ENCODE results near the gene CDHR3.
"Not testable (repeated sequence)": the region's sequence is repeated elsewhere in the genome, so short reads cannot be mapped to it uniquely, and the experiment has no call there.

CDHR3 gene

GRCh38 chr7:105971845-105972244 lies 8.8 kb downstream of the CDHR3 start:
- DNase-seq (ENCODE audit: low spot score), result no peak

DNA sequence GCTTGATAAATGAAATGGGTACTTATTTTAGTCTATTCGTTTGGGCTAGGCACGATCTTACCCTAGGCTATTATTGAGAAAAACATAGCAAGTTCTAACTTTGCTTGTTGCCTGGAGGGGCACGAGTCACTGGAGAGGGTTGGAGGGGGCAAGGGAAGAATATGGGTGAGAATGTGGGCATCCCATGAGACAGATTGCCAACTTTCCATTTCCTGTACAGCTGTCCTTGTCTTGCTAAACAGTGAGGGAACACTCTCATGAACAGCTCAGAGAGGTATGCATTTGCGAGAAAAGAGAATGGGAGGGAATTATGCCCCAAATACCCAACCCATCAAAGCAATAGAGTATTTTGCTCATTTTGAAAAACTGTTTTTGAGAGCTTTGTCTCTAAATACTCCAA lies 9.2 kb downstream of the CDHR3 start:
- DNase-seq (ENCODE audit: low spot score), result no peak

DNA sequence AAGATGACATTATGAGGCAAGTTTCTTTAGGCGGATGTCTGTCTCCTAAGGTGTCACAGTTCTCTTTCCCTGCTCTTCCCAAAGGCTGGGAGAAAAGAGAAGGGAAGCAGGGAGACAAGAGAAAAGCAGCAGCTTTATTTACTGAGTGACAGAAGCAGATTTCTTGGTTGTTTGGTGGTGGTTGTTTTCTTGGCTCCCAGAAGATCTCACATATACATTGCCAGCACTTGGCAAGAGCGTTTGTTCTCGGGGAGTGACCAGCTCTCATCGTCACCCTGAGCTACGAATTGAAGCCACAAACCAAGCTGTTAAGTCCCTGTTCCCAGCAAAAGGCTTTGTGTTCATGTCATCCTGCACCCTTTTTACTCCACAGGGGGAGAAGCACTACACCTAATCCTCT lies 11.4 kb downstream of the CDHR3 start:
- no peak for DNase-seq (ENCODE audit: low spot score)

GRCh38 chr7:105975770-105976417 lies 12.8 kb downstream of the CDHR3 start:
- no peak for DNase-seq (ENCODE audit: low spot score)

DNA sequence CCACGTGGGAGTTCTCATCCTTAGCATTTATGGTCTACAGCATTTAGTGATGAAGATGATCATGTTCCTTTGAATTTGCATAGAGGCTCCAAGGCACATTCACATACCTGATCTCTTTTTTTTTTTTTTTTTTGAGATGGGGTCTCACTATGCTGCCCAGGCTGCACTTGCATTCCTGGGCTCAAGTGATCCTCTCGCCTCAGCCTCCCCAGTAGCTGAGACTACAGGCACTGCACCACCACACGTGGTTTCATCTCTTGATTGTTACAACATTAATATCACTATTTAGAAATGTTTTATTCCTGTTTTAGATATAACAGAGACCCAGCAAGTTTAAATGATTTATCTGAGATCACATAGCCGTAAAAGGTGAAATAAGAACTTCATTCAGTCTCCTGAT lies 13.8 kb downstream of the CDHR3 start:
- DNase-seq (ENCODE audit: low spot score), result no peak

DNA sequence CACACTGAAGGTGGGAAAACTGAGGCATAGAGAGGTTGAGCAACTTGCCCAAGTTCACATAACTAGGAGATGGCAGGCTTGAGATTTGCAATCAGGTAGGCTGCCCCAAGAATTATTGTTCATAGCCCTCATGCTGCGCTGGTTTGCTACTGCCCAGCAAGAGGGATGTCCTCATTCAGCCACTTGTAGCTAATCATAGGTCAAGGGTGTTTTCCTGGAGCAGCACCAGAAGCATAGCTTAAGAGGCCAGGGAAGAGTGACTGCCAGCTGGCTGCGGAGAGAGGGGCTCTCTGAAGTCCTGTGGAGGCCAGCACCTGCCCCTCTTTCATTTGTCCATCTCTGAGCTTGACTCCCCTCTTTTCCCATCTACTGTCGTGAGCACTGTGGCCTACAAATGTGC lies 15.0 kb downstream of the CDHR3 start:
- DNase-seq (ENCODE audit: low spot score), result no peak

DNA sequence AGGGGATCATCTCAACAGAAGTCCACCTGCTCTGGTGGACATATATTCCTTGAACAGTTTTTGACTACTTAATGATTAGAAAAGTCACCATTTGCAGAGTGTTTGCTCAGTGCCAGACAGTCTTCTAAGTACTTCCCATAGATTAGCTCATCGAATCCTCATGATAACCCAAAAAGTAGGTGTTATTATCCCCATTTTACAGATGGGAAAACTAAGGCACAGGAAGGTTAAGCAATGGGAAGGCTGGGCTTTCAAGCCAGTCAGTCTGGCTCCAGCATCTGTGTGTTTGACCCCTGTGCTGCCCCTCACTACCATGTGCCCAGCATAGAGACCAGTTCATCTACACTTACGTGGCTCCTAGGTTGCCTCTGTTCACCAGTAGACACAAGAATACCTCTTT lies 15.9 kb downstream of the CDHR3 start:
- DNase-seq (ENCODE audit: low spot score), result no peak

DNA sequence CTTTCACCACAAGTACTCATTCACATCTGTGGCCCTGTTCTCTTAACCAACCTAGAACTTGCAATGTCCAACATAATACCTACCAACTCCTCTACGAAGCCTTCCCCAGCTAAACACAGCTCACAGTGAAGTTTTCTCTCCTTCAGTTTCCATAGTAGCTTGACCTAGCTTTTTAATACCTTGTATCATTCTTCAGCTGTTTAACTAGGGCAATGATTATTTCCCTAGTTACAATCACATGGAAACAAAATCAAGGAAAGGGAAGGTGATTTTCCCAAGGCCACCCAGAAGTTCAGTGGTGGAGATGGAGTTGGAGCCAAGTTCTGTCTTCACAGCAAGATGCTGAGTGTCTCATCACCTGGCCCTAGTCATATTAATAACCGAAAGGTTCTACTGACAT lies 16.3 kb downstream of the CDHR3 start:
- DNase-seq (ENCODE audit: low spot score), result no peak

DNA sequence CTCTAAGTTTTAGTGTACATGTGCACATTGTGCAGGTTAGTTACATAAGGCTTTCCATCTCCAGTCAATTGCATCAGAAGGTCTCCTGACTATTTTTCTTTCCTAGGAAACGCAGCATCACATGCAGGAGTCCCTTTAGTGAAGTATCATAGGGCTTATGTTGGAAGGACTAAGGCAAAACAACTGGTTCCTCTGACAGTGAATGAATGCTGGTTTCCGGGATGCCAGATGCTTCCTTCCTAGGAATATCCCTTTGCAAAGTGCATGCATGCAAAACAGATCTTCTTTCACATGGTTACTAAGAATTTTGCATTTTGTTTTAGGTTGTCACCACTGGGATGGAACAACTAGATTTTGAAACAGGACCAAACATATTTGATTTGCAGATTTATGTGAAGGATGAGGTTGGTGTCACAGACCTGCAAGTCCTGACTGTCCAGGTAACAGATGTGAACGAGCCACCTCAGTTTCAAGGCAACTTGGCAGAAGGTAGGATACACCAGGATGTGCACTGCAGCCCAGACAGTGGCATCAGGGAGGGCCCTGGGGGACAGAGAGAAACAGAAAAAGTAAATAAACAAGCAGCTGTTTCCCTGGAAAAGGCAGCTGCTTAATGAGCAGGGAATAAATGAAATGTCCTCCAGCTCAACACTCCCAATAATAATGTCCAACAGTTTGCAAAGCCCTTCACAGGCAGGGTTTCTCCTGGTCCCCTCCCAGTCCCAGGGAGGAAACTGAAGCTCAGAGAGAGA lies 17.8 kb downstream of the CDHR3 start:
- DNase-seq (ENCODE audit: low spot score), result no peak

DNA sequence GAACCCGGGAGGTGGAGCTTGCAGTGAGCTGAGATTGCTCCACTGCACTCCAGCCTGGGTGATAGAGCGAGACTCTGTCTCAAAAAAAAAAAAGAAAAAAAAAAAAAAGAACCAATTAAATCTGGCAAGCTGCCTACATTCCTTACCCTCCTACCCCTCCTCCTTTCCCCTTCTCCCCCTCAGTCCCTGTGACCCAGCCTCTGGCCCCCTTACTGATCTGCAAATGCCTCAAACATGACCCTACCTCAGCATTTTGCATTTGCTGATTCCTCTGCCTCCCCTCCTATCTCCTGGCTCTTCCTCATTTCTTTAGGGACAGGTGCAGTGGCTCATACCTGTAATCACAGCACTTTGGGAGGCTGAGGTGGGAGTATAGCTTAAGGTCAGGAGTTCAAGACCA lies 19.3 kb downstream of the CDHR3 start:
- no peak for DNase-seq (ENCODE audit: low spot score)

DNA sequence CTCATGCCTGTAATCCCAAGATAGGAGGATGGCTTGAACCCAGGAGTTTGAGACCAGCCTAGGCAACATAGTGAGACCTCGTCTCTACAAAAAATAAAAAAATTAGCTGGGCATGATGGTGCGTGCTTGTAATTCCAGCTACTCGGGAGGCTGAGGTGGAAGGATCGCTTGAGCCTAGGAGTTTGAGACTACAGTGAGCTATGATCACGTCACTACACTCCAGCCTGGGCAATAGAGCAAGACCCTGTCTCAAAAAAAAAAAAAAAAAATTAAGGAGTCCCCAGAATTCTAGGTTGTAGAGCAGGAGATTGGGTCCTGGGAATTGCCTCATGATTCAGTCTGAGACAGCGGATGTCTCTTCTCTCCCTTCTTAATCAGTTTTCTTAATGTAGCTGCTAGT lies 21.7 kb downstream of the CDHR3 start:
- not testable (repeated sequence) for DNase-seq (ENCODE audit: low spot score)

- DNase-seq (ENCODE audit: low spot score), result no peak
These were observed 22.2 kb downstream of the CDHR3 start for GRCh38 chr7:105985229-105985628.

- no peak for DNase-seq (ENCODE audit: low spot score)
These were observed 22.7 kb downstream of the CDHR3 start for GRCh38 chr7:105985672-105986215.

DNA sequence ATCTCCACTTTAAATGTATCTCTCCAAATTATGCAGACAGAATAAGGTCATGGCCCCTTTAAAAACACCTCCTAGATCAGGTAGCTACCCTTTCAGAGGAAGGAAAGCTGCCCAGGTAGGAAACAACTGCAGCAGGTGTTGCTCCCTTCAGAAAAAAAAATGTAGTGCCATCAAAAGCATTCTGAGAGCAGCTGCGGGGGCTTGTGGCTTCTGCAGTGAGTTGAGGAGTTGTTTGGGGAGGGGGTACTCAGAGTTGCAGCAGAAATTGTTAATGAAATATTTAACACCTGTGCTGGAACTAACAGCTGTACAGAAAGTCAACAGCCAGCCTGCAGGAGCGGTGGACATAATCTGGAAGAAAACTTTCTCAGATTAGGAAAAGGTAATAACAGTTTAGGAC lies 24.0 kb downstream of the CDHR3 start:
- DNase-seq (ENCODE audit: low spot score), result no peak

DNA sequence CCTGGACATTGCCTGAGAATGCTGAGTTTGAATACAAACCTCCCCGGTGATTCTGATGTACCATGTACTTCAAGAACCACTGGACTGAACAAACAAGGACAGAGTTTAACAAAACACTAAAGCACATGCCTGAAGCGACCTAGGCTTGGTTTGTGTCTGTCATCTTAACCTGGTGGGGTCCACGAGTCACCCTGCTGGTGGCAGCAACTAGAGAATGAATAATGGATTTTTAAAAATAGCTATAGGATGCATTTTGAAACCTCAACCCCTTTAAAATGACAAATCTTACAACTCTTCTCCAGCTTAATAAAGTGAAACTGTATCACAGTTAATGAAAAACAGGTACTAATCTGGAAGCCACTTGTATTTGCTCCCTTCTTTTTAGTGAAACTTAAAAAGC lies 25.2 kb downstream of the CDHR3 start:
- no peak for DNase-seq (ENCODE audit: low spot score)

GRCh38 chr7:105989191-105989590 lies 26.1 kb downstream of the CDHR3 start:
- DNase-seq (ENCODE audit: low spot score), result no peak

GRCh38 chr7:105989686-105990085 lies 26.6 kb downstream of the CDHR3 start:
- DNase-seq (ENCODE audit: low spot score), result no peak

GRCh38 chr7:105990141-105990540 lies 27.1 kb downstream of the CDHR3 start:
- DNase-seq (ENCODE audit: low spot score), result no peak

- DNase-seq (ENCODE audit: low spot score), result no peak
These were observed 27.8 kb downstream of the CDHR3 start for GRCh38 chr7:105990727-105991453.

GRCh38 chr7:105992905-105993304 lies 29.8 kb downstream of the CDHR3 start:
- no peak for DNase-seq (ENCODE audit: low spot score)

- no peak for DNase-seq (ENCODE audit: low spot score)
These were observed 34.0 kb downstream of the CDHR3 start for GRCh38 chr7:105996860-105997737.

DNA sequence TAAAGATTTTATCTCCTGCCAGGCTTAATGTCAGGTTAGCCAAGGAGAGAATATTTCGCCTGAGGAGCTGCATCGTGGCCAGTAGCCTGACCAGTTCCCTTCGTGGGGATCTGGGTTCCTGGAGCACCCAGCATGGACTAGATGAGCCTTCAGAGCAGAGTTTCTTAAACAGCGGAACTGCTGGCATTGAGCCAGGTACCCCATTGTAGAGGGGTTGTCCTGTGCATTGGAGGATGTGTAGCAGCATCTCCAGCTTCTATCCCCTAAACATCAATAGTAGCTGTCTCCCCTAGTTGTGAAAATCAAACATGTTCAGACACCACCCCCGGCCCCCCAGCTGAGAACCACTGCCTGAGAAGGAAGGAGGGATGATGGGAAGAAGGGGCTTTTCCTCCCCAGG lies 36.2 kb downstream of the CDHR3 start:
- no peak for DNase-seq (ENCODE audit: low spot score)

Measured in CD4-positive, alpha-beta T cell treated with Interleukin-2 at 100 ng/mL for 4 hours (primary cell).